ENCODE data around the gene EFCC1. TPM values are rescaled to one million over a fixed set of nuclear protein-coding genes. Genes with fewer than 3 reads are reported as not detected.
A peak's percentile ranks its signal among the peaks of the same experiment; 100 is the strongest.

The EFCC1 gene, protein sequence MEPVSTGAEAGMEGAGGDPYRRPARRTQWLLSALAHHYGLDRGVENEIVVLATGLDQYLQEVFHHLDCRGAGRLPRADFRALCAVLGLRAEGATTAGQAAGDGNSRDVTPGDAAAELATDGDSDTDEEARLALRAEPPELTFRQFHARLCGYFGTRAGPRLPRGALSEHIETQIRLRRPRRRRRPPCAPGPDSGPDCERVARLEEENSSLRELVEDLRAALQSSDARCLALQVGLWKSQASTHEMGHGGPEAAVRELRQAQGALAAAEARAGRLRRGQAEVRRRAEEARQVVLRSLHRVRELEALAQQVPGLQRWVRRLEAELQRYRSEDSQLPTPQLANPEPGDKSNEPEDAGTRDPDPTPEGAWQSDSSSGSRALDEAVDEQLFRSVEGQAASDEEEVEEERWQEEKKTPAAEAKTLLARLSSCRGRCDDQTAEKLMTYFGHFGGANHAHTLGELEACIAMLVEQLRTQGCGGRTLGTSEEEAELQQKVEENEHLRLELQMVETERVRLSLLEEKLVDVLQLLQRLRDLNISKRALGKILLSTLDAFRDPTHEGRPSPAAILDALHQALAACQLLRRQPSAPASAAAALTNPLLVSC
- under 1 TPM; 0.13 to 0.21 TPM for total RNA-seq

DNA sequence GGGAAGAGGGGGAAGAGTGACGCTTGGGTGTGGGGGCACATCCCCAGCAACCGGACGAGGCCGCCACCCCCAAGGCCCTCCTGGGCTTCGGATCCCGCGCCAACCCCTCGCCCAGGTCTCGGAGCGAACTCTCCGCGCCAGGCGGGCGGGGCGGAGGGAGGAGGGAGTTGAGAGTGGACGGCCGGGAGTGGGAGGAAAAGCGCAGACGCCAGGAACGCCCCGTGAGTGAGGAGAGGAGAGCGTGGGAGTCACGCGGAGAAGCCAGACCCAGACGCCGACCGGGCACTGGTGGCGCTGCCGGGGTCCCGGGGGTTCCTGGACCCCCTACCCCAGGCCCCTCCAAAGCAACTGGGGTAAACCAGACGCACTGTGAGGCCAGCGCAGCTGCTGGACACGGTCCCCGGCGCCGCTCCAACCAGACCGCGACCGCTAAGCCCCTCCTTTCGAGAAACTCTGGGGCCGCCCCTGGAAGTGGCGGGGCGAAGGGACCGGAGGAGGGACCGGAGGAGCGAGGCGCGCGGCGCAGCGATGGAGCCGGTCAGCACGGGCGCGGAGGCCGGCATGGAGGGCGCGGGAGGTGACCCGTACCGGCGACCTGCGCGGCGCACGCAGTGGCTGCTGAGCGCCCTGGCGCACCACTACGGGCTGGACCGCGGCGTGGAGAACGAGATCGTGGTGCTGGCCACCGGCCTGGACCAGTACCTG, at the start of gene EFCC1:
TSS of gene EFCC1 (plus strand) at position 204 of the 705 bp plus-strand sequence. CDS start at position 529, 325 bp downstream.
- peaks cover 46% of the 10 kb centered on the region for H3K27me3 Mint-ChIP-seq (ENCODE audit: low read depth)
- ATAC-seq (peak; percentile 27), DNase-seq (no peak)
- peaks cover 47% of the 10 kb centered on the region for H3K4me1 Mint-ChIP-seq (ENCODE audit: low read depth)
- peak within 1 kb of the TSS; percentile 67 for H3K4me3 Mint-ChIP-seq
- POLR2A ChIA-PET: interaction anchor here (1.3 kb wide), 1 partner anchor 15 kb away, joined by 8 read pairs; no protein-coding TSS in a partner anchor
- no peak within 1 kb of the TSS for H3K27ac Mint-ChIP-seq
- CTCF ChIA-PET: interaction anchor here (1.8 to 7.3 kb wide), 3 partner anchors 14 to 25 kb away, joined by 5 to 103 read pairs (median 38); no protein-coding TSS in a partner anchor
- no peaks in the 10 kb centered on the region for H3K9me3 Mint-ChIP-seq (ENCODE audit: insufficient read depth)
- H3K36me3 Mint-ChIP-seq (ENCODE audit: low read depth): no peaks in the 10 kb centered on the region

DNA sequence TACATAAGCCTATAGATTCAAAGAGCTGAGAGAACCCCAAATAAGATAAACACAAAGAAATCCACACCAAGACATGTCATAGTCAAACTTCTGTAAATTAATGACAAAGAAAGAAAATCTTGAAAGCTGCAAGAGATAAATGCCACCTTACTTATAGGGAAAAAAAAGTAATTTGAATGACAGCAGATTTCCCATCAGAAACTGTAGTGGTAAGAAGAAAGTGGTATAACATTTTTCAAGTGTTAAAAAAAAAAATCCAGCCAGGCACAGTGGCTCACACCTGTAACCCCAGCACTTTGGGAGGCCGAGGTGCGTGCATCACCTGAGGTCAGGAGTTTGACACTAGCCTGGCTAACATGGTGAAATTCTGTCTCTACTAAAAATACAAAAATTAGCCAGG, 44.7 kb upstream of the EFCC1 start:
- POLR2A ChIA-PET: no interaction called here
- Mint-ChIP-seq H3K4me3 (no peak overlapping the region), H3K36me3 (ENCODE audit: low read depth) (peaks cover 1% of the 10 kb centered on the region), H3K4me1 (ENCODE audit: low read depth) (no peaks in the 10 kb centered on the region), H3K27ac (no peak overlapping the region), H3K27me3 (ENCODE audit: low read depth) (peaks cover 9% of the 10 kb centered on the region), H3K9me3 (ENCODE audit: insufficient read depth) (no peaks in the 10 kb centered on the region)
- no peak for DNase-seq
- no peak for ATAC-seq
- CTCF ChIA-PET: no interaction called here

DNA sequence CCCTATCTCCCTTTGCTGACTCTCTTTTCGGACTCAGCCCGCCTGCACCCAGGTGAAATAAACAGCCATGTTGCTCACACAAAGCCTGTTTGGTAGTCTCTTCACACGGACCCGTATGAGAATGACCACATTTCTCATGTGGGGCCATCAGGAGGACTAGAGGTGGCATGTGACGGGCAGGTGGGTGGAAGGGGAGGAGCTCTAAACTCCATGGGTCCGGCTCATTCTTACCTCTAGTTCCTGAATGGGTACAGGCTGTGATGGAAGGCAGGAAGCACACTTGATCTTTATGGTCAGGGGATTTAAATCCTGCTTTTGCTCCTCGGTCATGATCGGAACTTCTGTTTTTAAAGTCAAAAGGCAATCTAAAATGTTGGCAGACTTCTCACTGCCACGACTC, 35.8 kb upstream of the EFCC1 start:
- Mint-ChIP-seq H3K4me1 (ENCODE audit: low read depth) (peaks cover 4% of the 10 kb centered on the region), H3K27ac (no peak overlapping the region), H3K36me3 (ENCODE audit: low read depth) (no peaks in the 10 kb centered on the region), H3K4me3 (no peak overlapping the region), H3K9me3 (ENCODE audit: insufficient read depth) (no peaks in the 10 kb centered on the region), H3K27me3 (ENCODE audit: low read depth) (peaks cover 7% of the 10 kb centered on the region)
- ATAC-seq (no peak), DNase-seq (no peak)
- ChIA-PET POLR2A (no interaction called here), CTCF (no interaction called here)

DNA sequence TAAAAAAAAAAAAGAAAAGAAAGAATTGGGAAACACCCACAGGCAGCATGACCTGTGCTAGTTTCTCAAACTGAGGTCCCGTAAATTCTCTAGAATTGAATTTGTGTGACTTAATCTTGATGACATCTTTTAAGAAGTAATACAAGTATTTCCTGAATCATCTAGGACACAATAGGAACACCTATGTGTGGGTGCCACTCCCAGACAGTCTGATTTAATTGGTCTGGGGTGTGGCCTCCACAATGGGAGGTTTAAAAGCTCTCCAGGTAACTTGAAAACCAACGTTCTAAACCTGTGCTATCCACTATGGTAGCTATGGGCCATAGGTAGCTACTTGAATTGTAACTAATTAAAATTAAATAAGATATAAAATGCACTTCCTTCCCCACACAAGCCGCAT, 35.3 kb upstream of the EFCC1 start:
- Mint-ChIP-seq H3K4me1 (ENCODE audit: low read depth) (peaks cover 10% of the 10 kb centered on the region), H3K27ac (no peak overlapping the region), H3K27me3 (ENCODE audit: low read depth) (peaks cover 5% of the 10 kb centered on the region), H3K9me3 (ENCODE audit: insufficient read depth) (no peaks in the 10 kb centered on the region), H3K36me3 (ENCODE audit: low read depth) (no peaks in the 10 kb centered on the region), H3K4me3 (no peak overlapping the region)
- no peak for ATAC-seq
- POLR2A ChIA-PET: no interaction called here
- CTCF ChIA-PET: no interaction called here
- no peak for DNase-seq

DNA sequence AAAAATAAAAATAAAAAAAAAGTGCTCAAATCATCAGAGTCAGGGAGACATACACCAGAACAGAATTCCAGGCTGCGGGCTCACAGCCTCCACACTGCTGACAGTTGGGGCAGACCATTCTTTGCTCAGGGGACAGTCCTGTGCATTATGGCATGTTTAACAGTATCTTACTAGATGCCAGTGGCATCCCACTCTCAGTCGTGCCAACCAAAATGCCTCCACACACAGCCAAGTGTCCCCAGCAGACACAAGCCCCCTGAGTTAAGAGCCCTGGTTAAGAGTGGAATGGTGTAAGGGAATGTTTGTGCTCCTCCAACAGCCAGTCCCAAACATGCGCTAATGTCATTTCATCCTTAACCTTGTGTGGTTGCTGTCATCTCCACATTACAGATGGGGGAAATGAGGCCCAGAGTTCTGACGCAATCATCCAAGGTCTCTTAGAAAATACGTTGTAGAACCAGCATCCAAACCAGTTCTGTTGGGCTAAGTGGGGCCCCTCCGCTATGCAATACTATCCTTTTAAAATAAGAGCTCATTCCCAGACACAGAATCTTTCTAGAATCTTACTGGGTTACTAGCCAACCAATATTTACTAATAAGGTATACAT, 33.3 kb upstream of the EFCC1 start:
- Mint-ChIP-seq H3K27me3 (ENCODE audit: low read depth) (peaks cover 4% of the 10 kb centered on the region), H3K9me3 (ENCODE audit: insufficient read depth) (no peaks in the 10 kb centered on the region), H3K4me1 (ENCODE audit: low read depth) (peaks cover 14% of the 10 kb centered on the region), H3K27ac (no peak overlapping the region), H3K36me3 (ENCODE audit: low read depth) (no peaks in the 10 kb centered on the region), H3K4me3 (no peak overlapping the region)
- ATAC-seq (no peak), DNase-seq (no peak)
- ChIA-PET POLR2A (interaction anchor here (0.6 kb wide), 1 partner anchor 140 kb away, joined by 3 read pairs; no protein-coding TSS in a partner anchor), CTCF (interaction anchor here (0.8 to 4.2 kb wide), 3 partner anchors 49 to 195 kb away, joined by 3 to 41 read pairs (median 5); no protein-coding TSS in a partner anchor)

DNA sequence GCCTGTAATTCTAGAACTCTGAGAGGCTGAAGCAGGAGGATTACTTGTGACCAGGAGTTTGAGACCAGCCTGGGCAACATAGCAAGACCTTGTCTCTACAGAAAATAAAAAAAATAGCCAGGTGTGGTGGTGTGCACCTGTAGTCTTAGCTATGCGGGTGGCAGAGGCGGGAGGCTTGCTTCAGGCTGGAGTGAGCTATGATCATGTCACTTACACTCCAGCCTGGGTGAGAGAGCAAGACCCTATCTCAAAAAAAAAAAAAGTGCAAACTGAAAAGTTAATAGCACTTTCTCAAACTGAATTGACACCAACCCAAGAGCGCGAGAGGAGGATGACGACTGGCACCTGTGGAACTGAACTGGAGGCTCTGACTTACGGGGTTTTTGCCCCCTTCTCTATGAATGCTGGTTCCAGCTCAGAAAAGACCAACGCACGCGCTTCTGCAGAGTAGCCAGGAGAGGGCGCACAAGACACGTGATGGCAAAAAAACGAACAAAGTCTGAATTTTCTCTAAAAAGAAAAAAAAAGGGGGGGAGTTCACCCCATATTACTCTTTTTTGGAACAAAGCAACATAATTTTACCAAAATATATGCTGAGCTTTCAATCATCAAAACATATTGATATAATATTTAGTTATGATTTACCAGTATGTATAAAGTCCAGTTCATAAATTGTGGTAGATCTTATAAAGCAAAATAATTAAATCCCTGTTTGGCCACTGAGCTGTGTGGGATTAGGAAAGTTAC, 30.9 kb upstream of the EFCC1 start:
- CTCF ChIA-PET: interaction anchor here (0.5 to 5.7 kb wide), 91 partner anchors 11 to 462 kb away, joined by 3 to 115 read pairs (median 5); partner anchors contain the start of genes ACAD9, CFAP92, COPG1 and RAB43
- Mint-ChIP-seq H3K4me1 (ENCODE audit: low read depth) (peaks cover 14% of the 10 kb centered on the region), H3K27me3 (ENCODE audit: low read depth) (peaks cover 3% of the 10 kb centered on the region), H3K36me3 (ENCODE audit: low read depth) (no peaks in the 10 kb centered on the region), H3K27ac (no peak overlapping the region), H3K9me3 (ENCODE audit: insufficient read depth) (no peaks in the 10 kb centered on the region), H3K4me3 (no peak overlapping the region)
- ATAC-seq (peak; percentile 73), DNase-seq (peak; percentile 79)
- POLR2A ChIA-PET: interaction anchor here (0.7 to 2.1 kb wide), 12 partner anchors 46 to 346 kb away, joined by 3 to 12 read pairs (median 4); partner anchors contain the start of genes HMCES and RAB43

DNA sequence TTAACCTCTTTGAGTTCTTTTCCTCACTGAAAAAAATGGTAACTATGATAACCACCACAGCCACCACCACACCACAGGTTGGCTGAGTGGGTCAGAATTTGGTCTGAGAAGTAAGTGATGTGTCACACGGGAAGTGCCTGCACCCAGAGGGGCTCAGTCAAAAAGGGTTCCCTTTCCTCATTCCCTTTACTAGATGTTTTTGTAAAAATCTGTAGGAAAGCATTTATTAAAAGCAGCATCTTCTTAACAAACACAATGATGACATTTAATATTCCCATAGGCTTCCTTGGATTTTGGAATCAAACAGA, 30.4 kb upstream of the EFCC1 start:
- Mint-ChIP-seq H3K27me3 (ENCODE audit: low read depth) (peaks cover 6% of the 10 kb centered on the region), H3K36me3 (ENCODE audit: low read depth) (no peaks in the 10 kb centered on the region), H3K9me3 (ENCODE audit: insufficient read depth) (no peaks in the 10 kb centered on the region), H3K4me3 (no peak overlapping the region), H3K4me1 (ENCODE audit: low read depth) (peaks cover 14% of the 10 kb centered on the region), H3K27ac (no peak overlapping the region)
- ChIA-PET POLR2A (interaction anchor here (0.6 to 2.1 kb wide), 11 partner anchors 46 to 346 kb away, joined by 3 to 12 read pairs (median 4); partner anchors contain the start of genes HMCES and RAB43), CTCF (interaction anchor here (0.6 to 5.7 kb wide), 80 partner anchors 11 to 413 kb away, joined by 3 to 115 read pairs (median 6); partner anchors contain the start of genes ACAD9, CFAP92, COPG1 and RAB43)
- DNase-seq (peak; percentile 45), ATAC-seq (peak; percentile 27)

DNA sequence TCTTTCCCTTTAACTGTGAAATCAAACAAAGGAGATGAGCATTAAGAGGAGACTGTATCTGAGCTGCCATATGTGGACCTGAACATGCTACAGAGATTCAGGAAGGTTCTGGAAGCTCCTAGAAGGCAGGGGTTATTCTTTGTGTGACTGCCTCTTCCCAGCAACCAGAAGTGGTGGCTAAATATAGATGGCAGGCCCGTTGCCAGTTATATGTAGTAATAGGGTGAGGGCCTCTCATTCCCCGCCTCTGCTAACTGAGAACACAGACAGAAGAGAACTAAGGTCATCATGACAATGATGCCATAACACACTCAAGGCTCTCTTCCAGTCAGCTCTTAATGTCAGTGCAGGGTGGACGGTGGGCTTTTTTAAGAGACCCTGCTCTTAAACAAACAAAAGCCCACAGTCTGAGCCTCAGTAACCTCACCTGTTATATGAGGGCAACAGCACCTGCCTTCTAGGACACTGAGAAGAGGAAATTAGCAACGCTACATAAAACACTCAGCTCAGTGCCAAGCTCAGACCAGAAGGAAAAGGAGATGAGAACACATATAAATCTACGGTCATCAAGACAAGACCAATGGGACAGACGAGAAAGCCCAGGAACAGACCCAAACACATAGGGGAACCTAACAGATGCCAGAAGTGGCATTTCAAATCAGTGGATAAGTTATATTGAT, 29.5 kb upstream of the EFCC1 start:
- DNase-seq (no peak), ATAC-seq (no peak)
- H3K27ac Mint-ChIP-seq: no peak overlapping the region
- peaks cover 14% of the 10 kb centered on the region for H3K4me1 Mint-ChIP-seq (ENCODE audit: low read depth)
- CTCF ChIA-PET: interaction anchor here (0.8 to 5.7 kb wide), 44 partner anchors 10 to 412 kb away, joined by 3 to 115 read pairs (median 10); partner anchors contain the start of genes ACAD9, CFAP92, COPG1 and RAB43
- POLR2A ChIA-PET: interaction anchor here (0.6 to 2.1 kb wide), 5 partner anchors 45 to 345 kb away, joined by 3 to 12 read pairs (median 6); a partner anchor contains a TSS
- H3K27me3 Mint-ChIP-seq (ENCODE audit: low read depth): peaks cover 9% of the 10 kb centered on the region
- H3K9me3 Mint-ChIP-seq (ENCODE audit: insufficient read depth): no peaks in the 10 kb centered on the region
- H3K36me3 Mint-ChIP-seq (ENCODE audit: low read depth): no peaks in the 10 kb centered on the region
- no peak overlapping the region for H3K4me3 Mint-ChIP-seq

DNA sequence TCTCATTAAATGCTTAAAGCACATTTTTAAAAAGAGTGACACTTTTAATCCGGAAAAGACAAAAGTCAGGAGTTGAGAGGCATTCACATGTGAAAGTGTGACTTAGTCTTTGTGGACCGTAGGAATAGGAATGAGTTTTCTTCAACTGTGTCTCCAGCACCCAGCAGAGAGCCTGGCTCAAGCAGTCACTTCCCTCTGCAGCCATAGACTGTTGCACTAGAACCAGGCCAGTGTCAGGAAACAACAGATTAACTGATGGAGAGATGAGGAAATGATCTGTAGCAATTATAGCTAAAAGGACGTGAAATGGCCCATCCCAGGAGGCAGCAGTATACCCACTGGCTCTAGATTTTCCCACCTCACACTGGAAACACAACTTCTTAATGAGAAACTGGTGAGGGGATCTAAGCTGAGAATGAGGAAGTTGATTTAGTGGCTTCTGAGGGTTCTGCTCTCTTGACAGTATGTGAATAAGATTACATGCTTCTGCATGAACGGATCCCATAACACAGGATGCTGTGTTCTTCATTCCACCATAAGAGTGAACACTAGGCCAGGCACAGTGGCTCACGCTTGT, 27.0 kb upstream of the EFCC1 start:
- no peak overlapping the region for H3K27ac Mint-ChIP-seq
- ChIA-PET CTCF (interaction anchor here (1.1 to 5.7 kb wide), 2 partner anchors 42 to 52 kb away, joined by 3 to 115 read pairs; no protein-coding TSS in a partner anchor), POLR2A (interaction anchor here (0.7 kb wide), 1 partner anchor 18 kb away, joined by 3 read pairs; no protein-coding TSS in a partner anchor)
- no peaks in the 10 kb centered on the region for H3K9me3 Mint-ChIP-seq (ENCODE audit: insufficient read depth)
- peaks cover 11% of the 10 kb centered on the region for H3K27me3 Mint-ChIP-seq (ENCODE audit: low read depth)
- no peaks in the 10 kb centered on the region for H3K36me3 Mint-ChIP-seq (ENCODE audit: low read depth)
- peaks cover 14% of the 10 kb centered on the region for H3K4me1 Mint-ChIP-seq (ENCODE audit: low read depth)
- no peak for ATAC-seq
- no peak for DNase-seq
- no peak overlapping the region for H3K4me3 Mint-ChIP-seq

DNA sequence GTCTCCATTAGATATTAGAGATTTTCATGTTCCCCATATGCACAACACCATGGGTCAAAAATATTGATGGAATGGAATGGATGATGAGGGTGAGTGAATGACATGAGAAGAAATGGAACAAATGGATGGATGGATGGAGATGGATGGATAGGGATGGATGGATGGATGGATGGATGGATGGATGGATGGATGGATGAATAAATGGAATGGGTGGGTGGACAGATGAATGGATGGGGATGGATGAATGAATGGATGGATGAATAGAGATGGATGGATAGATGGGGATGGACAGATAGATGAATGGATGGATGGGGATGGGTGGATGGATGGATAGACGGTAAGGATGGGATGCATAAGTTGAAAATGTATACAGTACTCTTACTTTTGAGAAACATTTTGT, 25.8 kb upstream of the EFCC1 start:
- Mint-ChIP-seq H3K36me3 (ENCODE audit: low read depth) (no peaks in the 10 kb centered on the region), H3K27ac (no peak overlapping the region), H3K4me3 (no peak overlapping the region), H3K4me1 (ENCODE audit: low read depth) (peaks cover 10% of the 10 kb centered on the region), H3K9me3 (ENCODE audit: insufficient read depth) (no peaks in the 10 kb centered on the region), H3K27me3 (ENCODE audit: low read depth) (peaks cover 11% of the 10 kb centered on the region)
- no peak for ATAC-seq
- ChIA-PET POLR2A (no interaction called here), CTCF (no interaction called here)
- no peak for DNase-seq
